Vagina (tissue), 2 donors: ENCODE results near the gene MYH11. TPM values are rescaled to one million over a fixed set of nuclear protein-coding genes. Genes with fewer than 3 reads are reported as not detected.

Source experiments
- DNase-seq, 2 donors: peaks; one replicate each; pipeline ENCODE4 v3.0.0-alpha.2; 2017; ENCODE audit errors: extremely low spot score in 2 of 2
- H3K27ac ChIP-seq: fragments of 200-600 bp; sonication (generic); one replicate; pipeline ENCODE4 v1.5.1; 2019
- H3K27me3 ChIP-seq: fragments of 200-600 bp; sonication (generic); one replicate; pipeline ENCODE4 v1.5.1; 2019
- H3K36me3 ChIP-seq, 2 donors: fragments of 200-600 bp; sonication (generic); one replicate each; pipeline ENCODE4 v1.5.1; 2017 to 2019
- H3K4me1 ChIP-seq: fragments of 200-600 bp; sonication (generic); one replicate; pipeline ENCODE4 v1.5.1; 2019
- H3K4me3 ChIP-seq, 2 donors: fragments of 200-600 bp; sonication (generic); 1 replicate in 1 of 2; 2 replicates in 1 of 2; pipeline ENCODE4 v1.5.1; 2016 to 2019
- H3K9me3 ChIP-seq: fragments of 200-600 bp; sonication (generic); one replicate; pipeline ENCODE4 v1.5.1; 2019
- POLR2A ChIP-seq, 2 donors: fragments of 450-650 bp; IDR thresholded peaks; one replicate each; pipeline ENCODE4 v1.6.1; 2017; ENCODE audit warnings: antibody characterized with exemption in 2 of 2, mild to moderate bottlenecking in 2 of 2, moderate library complexity in 2 of 2
- POLR2AphosphoS5 ChIP-seq, 2 donors: sonication (generic); formaldehyde crosslinking; IDR thresholded peaks; one replicate each; pipeline ENCODE4 v1.9.0; 2017; ENCODE audit warnings: antibody characterized with exemption in 2 of 2, mild to moderate bottlenecking in 2 of 2, low read depth in 1 of 2; ENCODE audit not compliant: insufficient read depth in 1 of 2
- intact Hi-C: fragments of 100-400 bp; cut with DNase I; formaldehyde crosslinking; loops from one replicate; pipeline ENCODE4 v1.15.1; 2023
- total RNA-seq: library from RNA; depleted of rRNA; stranded (reverse); fragments of >200 nt; gene quantifications from one replicate; pipeline ENCODE4 v1.2.3, GENCODE V29; 2016
- TF ChIP-seq, protein P1 (sequence below), 3 experiments: fragments of 450-650 bp in 2 of 3; fragments of 200-600 bp in 1 of 3; sonication (generic) in 1 of 3; IDR thresholded peaks; one replicate each; pipeline ENCODE4 v1.5.1; 2017 to 2019; ENCODE audit warnings: antibody characterized with exemption in 3 of 3, mild to moderate bottlenecking in 2 of 3, moderate library complexity in 2 of 3

Gene MYH11
- total RNA-seq, 1 donor from 2014 or later: 822 TPM

DNA sequence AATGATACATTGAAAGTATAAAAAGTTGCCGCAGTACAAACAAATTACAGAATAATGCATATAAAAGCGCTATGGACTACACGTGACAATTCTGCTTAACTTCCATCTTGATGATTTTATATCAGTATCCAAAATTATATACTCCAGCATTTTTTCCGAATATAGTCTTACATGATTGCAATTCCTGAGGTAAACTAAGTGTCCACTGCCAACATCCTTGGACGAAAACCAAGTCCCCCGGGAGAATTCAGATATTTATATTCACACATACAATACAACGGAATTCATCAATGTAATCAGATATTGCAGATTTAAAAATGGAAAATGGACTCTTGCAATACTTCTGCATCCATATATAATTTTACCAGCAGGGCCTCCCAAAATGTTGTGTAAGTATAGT is 8.9 kb upstream of the MYH11 start:
- intact Hi-C loops: no loop called here
- no peak overlapping the region for H3K27ac ChIP-seq
- H3K27me3 ChIP-seq: no peaks in the 10 kb centered on the region
- TF ChIP-seq, protein P1, sequence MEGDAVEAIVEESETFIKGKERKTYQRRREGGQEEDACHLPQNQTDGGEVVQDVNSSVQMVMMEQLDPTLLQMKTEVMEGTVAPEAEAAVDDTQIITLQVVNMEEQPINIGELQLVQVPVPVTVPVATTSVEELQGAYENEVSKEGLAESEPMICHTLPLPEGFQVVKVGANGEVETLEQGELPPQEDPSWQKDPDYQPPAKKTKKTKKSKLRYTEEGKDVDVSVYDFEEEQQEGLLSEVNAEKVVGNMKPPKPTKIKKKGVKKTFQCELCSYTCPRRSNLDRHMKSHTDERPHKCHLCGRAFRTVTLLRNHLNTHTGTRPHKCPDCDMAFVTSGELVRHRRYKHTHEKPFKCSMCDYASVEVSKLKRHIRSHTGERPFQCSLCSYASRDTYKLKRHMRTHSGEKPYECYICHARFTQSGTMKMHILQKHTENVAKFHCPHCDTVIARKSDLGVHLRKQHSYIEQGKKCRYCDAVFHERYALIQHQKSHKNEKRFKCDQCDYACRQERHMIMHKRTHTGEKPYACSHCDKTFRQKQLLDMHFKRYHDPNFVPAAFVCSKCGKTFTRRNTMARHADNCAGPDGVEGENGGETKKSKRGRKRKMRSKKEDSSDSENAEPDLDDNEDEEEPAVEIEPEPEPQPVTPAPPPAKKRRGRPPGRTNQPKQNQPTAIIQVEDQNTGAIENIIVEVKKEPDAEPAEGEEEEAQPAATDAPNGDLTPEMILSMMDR (IDR thresholded peaks at IDR 0.05): no peak
- TF ChIP-seq POLR2AphosphoS5 (IDR thresholded peaks at IDR 0.05; ENCODE audit: insufficient read depth in 1 of 2, low read depth in 1 of 2): no peak
- no peak for TF ChIP-seq POLR2A (IDR thresholded peaks at IDR 0.05)
- no peak overlapping the region for H3K4me3 ChIP-seq
- H3K36me3 ChIP-seq: peaks cover 0 to 42% of the 10 kb centered on the region in 2 donors
- H3K4me1 ChIP-seq: no peaks in the 10 kb centered on the region
- no peak for DNase-seq
- no peaks in the 10 kb centered on the region for H3K9me3 ChIP-seq

DNA sequence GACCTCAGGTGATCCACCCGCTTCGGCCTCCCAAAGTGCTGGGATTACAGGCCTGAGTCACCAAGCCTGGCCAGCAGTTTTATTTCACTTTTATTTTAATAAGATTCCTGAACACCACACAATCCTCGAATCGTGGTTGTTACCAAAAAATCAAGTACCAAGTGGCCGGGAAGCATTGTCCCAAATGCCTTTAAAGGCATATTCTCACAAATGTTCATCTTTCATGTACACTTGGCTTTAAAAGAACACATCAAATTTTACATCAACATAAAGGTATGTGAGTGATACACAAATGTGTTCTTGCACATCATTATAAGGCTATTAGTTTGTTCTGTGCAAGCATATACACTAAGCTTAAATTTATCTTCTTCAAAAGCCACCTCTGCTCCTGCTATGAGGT is 8.1 kb upstream of the MYH11 start:
- intact Hi-C loops: no loop called here
- TF ChIP-seq POLR2A (IDR thresholded peaks at IDR 0.05) (no peak), POLR2AphosphoS5 (IDR thresholded peaks at IDR 0.05; ENCODE audit: insufficient read depth in 1 of 2, low read depth in 1 of 2) (no peak)
- TF ChIP-seq, protein P1 (IDR thresholded peaks at IDR 0.05): no peak
- Histone ChIP-seq H3K27me3 (no peaks in the 10 kb centered on the region), H3K4me1 (no peaks in the 10 kb centered on the region), H3K9me3 (no peaks in the 10 kb centered on the region), H3K4me3 (no peak overlapping the region), H3K27ac (no peak overlapping the region), H3K36me3 (peaks cover 0 to 40% of the 10 kb centered on the region in 2 donors)
- no peak for DNase-seq

DNA sequence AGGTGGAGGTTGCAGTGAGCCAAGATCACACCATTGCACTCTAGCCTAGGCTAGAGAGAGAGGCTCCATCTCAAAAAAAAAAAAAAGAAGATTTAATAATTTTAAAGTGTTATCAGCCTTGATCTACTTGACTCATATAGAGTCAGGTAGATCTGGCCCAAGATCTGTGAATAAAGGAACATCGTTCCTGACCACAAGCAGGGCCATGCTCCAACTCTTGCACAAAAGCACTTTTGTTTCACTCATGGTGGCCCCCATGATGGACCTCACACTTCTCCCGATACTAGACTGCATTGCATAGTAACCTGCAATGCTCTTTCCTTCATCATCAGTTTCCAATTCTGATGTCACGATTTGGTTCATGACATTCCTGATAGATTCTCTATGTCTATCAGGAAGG is 5.2 kb upstream of the MYH11 start:
- Histone ChIP-seq H3K9me3 (no peaks in the 10 kb centered on the region), H3K4me3 (no peak overlapping the region), H3K27ac (no peak overlapping the region), H3K4me1 (peaks cover 16% of the 10 kb centered on the region), H3K36me3 (peaks cover 0 to 17% of the 10 kb centered on the region in 2 donors), H3K27me3 (no peaks in the 10 kb centered on the region)
- intact Hi-C loops: no loop called here
- DNase-seq: no peak
- TF ChIP-seq, protein P1 (IDR thresholded peaks at IDR 0.05): no peak
- TF ChIP-seq POLR2AphosphoS5 (IDR thresholded peaks at IDR 0.05; ENCODE audit: insufficient read depth in 1 of 2, low read depth in 1 of 2) (no peak), POLR2A (IDR thresholded peaks at IDR 0.05) (no peak)

DNA sequence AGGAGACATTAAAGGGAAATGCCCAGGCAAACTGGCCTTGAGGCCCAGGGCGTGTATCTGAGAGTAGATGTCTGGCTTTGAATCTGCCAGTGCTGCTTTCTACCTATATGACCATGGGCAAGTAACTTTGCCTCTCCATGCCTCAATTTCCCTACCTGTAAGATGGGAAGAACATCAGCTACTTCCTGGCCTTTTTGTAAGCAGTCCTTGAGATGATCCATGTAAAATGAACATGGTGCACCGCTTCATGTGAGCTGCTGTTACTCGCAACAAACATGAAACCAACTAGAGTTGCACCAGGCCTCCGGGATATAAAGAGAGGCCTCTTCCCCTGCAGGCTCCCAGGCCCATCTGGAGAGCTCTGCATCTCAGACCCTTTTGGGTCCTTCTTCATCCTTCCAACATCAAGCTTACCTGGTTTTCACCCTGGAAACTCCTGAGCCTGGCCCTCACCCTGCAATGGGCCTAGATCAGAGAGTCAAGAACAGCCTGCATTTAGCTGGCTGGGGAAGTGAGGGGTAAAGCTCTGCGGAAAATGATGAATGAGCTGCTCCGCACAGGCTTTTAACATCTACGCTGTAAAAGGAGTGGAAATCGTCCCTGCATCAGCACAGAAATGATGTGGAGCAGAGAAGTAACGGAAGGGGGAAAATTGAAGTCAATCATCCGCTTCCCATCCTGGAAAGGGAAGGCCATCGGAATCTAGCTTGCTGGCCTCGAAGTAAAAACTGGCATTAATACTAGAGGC is 2.3 kb upstream of the MYH11 start:
- H3K4me1 ChIP-seq: peaks cover 22% of the 10 kb centered on the region
- no peak overlapping the region for H3K4me3 ChIP-seq
- no peak for DNase-seq
- TF ChIP-seq POLR2AphosphoS5 (IDR thresholded peaks at IDR 0.05; ENCODE audit: insufficient read depth in 1 of 2, low read depth in 1 of 2) (no peak), POLR2A (IDR thresholded peaks at IDR 0.05) (no peak)
- TF ChIP-seq, protein P1 (IDR thresholded peaks at IDR 0.05): no peak
- no peaks in the 10 kb centered on the region for H3K9me3 ChIP-seq
- intact Hi-C loops: loop anchor here (5.0 kb wide), 1 partner anchor 88 kb away; the partner anchor contains the start of gene ABCC1
- H3K27ac ChIP-seq: no peak overlapping the region
- H3K36me3 ChIP-seq: no peaks in the 10 kb centered on the region
- H3K27me3 ChIP-seq: no peaks in the 10 kb centered on the region
